Activated B cell treated with CpG ODN at 0.5 μM for 24 hours (primary cell): Measurements from ENCODE around the gene MICAL3. TPM values are rescaled to one million over a fixed set of nuclear protein-coding genes. Genes with fewer than 3 reads are reported as not detected.

Experiments used
- ATAC-seq: fragments of 200-7000 bp; cut with Tn5 transposase; one replicate; pipeline ENCODE4 v1.10.0; 2021; ENCODE audit warnings: low read depth, mild to moderate bottlenecking, moderate library complexity
- CTCF ChIA-PET: fragments of 350-600 bp; sonication (Branson Sonifier 250); formaldehyde crosslinking; loops from one replicate; lab custom pipeline; 2021; ENCODE audit warnings: antibody characterized with exemption; lab: Charles Lee
- POLR2A ChIA-PET: fragments of 350-600 bp; sonication (Branson Sonifier 250); formaldehyde crosslinking; loops from one replicate; lab custom pipeline; 2021; ENCODE audit warnings: antibody characterized with exemption; lab: Charles Lee
- DNase-seq: peaks from one replicate; pipeline ENCODE4 v3.0.0; 2022
- H3K27ac Mint-ChIP-seq: one replicate; pipeline ENCODE4 v1.8.0; 2020; ENCODE audit warnings: mixed read lengths
- H3K27me3 Mint-ChIP-seq: one replicate; pipeline ENCODE4 v1.8.0; 2021; ENCODE audit warnings: mixed read lengths
- H3K36me3 Mint-ChIP-seq: one replicate; pipeline ENCODE4 v1.8.0; 2021; ENCODE audit warnings: low read depth, mixed read lengths
- H3K4me1 Mint-ChIP-seq: one replicate; pipeline ENCODE4 v1.8.0; 2021; ENCODE audit warnings: mixed read lengths
- H3K4me3 Mint-ChIP-seq: one replicate; pipeline ENCODE4 v1.8.0; 2020; ENCODE audit warnings: mild to moderate bottlenecking, mixed read lengths
- H3K9me3 Mint-ChIP-seq: one replicate; pipeline ENCODE4 v1.8.0; 2020; ENCODE audit warnings: mixed read lengths
- CTCF ChIP-seq: fragments of 200-600 bp; IDR thresholded peaks from one replicate; pipeline ENCODE4 v1.8.0; 2022; ENCODE audit warnings: antibody characterized with exemption, mild to moderate bottlenecking
- intact Hi-C: fragments of 100-400 bp; cut with micrococcal nuclease; formaldehyde crosslinking; loops from one replicate; pipeline ENCODE4 v1.15.1; 2024
- total RNA-seq: library from RNA; stranded (reverse); gene quantifications from 2 replicates; pipeline ENCODE4 v1.2.3, GENCODE V29; 2022

Gene MICAL3
- total RNA-seq, 1 donor from 2014 or later, result 257 TPM

GRCh38 chr22:17792299-17792698 lies 232.1 kb downstream of the MICAL3 start:
- Mint-ChIP-seq H3K4me1 (peaks cover 42% of the 10 kb centered on the region), H3K27ac (peak overlapping the region; percentile 24), H3K4me3 (no peak overlapping the region), H3K36me3 (peaks cover 63% of the 10 kb centered on the region), H3K27me3 (no peaks in the 10 kb centered on the region), H3K9me3 (no peaks in the 10 kb centered on the region)
- ChIA-PET CTCF (no interaction called here), POLR2A (interaction anchor here (9.6 kb wide), 1 partner anchor 20 kb away, joined by 64 read pairs; the partner anchor contains the start of gene BID)
- ATAC-seq (no peak), DNase-seq (no peak)
- no peak for TF ChIP-seq CTCF
- intact Hi-C loops, result no loop called here

GRCh38 chr22:17791196-17791595 lies 233.2 kb downstream of the MICAL3 start:
- ChIA-PET CTCF (no interaction called here), POLR2A (interaction anchor here (0.8 to 9.6 kb wide), 3 partner anchors 9 to 19 kb away, joined by 3 to 64 read pairs (median 5); partner anchors contain the start of gene BID)
- DNase-seq (no peak), ATAC-seq (no peak)
- H3K9me3 Mint-ChIP-seq, result no peaks in the 10 kb centered on the region
- H3K36me3 Mint-ChIP-seq, result peaks cover 65% of the 10 kb centered on the region
- peaks cover 31% of the 10 kb centered on the region for H3K4me1 Mint-ChIP-seq
- peak overlapping the region; percentile 78 for H3K27ac Mint-ChIP-seq
- no peak overlapping the region for H3K4me3 Mint-ChIP-seq
- no peak for TF ChIP-seq CTCF
- no peaks in the 10 kb centered on the region for H3K27me3 Mint-ChIP-seq
- intact Hi-C loops, result no loop called here

- Mint-ChIP-seq H3K9me3 (no peaks in the 10 kb centered on the region), H3K4me3 (no peak overlapping the region), H3K27me3 (no peaks in the 10 kb centered on the region), H3K27ac (peak overlapping the region; percentile 12), H3K36me3 (peaks cover 59% of the 10 kb centered on the region), H3K4me1 (peaks cover 19% of the 10 kb centered on the region)
- intact Hi-C loops, result no loop called here
- ATAC-seq (no peak), DNase-seq (no peak)
- POLR2A ChIA-PET, result interaction anchor here (1.1 to 9.6 kb wide), 3 partner anchors 8 to 17 kb away, joined by 4 to 64 read pairs (median 5); partner anchors contain the start of gene BID
- CTCF ChIA-PET, result no interaction called here
- TF ChIP-seq CTCF, result no peak
These were observed 234.8 kb downstream of the MICAL3 start for GRCh38 chr22:17789379-17790200.

GRCh38 chr22:17788528-17789378 lies 235.6 kb downstream of the MICAL3 start:
- peaks cover 56% of the 10 kb centered on the region for H3K36me3 Mint-ChIP-seq
- CTCF ChIA-PET, result interaction anchor here (5.8 kb wide), 1 partner anchor 47 kb away, joined by 63 read pairs; no protein-coding TSS in a partner anchor

More at GRCh38 chr22:17788528-17789378, 235.6 kb downstream of the MICAL3 start:
- Mint-ChIP-seq H3K4me1 (peaks cover 15% of the 10 kb centered on the region), H3K27me3 (no peaks in the 10 kb centered on the region), H3K4me3 (no peak overlapping the region), H3K9me3 (no peaks in the 10 kb centered on the region), H3K27ac (peak overlapping the region; percentile 12)
- POLR2A ChIA-PET, result interaction anchor here (1.1 to 9.6 kb wide), 2 partner anchors 12 to 16 kb away, joined by 4 to 64 read pairs; partner anchors contain the start of gene BID
- DNase-seq, result no peak
- no peak for TF ChIP-seq CTCF
- intact Hi-C loops, result no loop called here
- no peak for ATAC-seq
